ENCODE data around the gene AAGAB.
"Not testable (repeated sequence)": the region's sequence is repeated elsewhere in the genome, so short reads cannot be mapped to it uniquely, and the experiment has no call there.

The AAGAB gene

GRCh38 chr15:67256051-67256450, 1.6 kb upstream of the AAGAB start:
- no peak overlapping the region for H3K4me3 ChIP-seq (ENCODE audit: low read depth, low read length)
- H3K36me3 ChIP-seq: peaks cover 5% of the 10 kb centered on the region; the same call in 1 of the 2 replicates
- no peaks in the 10 kb centered on the region for H3K9me3 ChIP-seq (ENCODE audit: severe bottlenecking)
- no peaks in the 10 kb centered on the region for H3K27me3 ChIP-seq (ENCODE audit: insufficient read depth, low read depth, severe bottlenecking)
- TF ChIP-seq CTCF (IDR thresholded peaks at IDR 0.05; ENCODE audit: low read depth, low read length): no peak
- DNase-seq: no peak
- no peak overlapping the region for H3K27ac ChIP-seq

DNA sequence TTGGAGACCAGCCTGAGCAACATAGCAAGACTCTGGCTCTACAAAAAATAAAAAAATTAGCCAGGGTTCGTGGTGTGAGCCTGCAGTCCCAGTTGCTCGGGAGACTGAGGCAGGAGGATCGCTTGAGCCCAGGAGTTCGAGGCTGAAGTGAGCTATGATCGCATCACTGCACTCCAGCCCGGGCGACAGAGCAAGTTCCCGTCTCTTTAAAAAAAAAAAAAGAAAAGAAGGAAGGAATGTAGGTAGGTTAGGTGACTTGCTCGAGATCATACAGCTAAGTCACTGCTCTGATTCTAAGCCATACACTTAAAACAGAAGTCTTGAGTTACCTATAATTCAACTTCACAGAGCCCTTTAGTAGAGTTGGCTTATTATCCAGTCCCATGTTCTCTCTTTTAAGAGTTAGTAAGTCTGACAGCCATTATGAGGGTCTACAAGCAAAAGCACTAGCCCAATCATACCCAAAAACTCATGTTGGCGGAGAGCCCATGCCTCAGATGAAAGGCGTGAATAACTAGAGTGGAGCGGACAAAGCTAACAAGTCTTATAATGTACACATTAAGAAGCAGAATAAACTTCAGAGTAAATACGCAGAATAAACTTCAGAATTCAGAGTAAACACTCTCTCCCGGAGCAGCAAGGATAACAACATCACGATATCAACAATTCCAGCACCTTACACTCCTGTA, 768 bp downstream of the AAGAB start:
- no peak for DNase-seq
- Histone ChIP-seq H3K4me3 (ENCODE audit: low read depth, low read length) (peak overlapping the region; percentile 84), H3K27ac (peak overlapping the region; percentile 93), H3K27me3 (ENCODE audit: insufficient read depth, low read depth, severe bottlenecking) (no peaks in the 10 kb centered on the region), H3K9me3 (ENCODE audit: severe bottlenecking) (no peaks in the 10 kb centered on the region), H3K36me3 (peaks cover 7% of the 10 kb centered on the region; the same call in 1 of the 2 replicates)
- no peak for TF ChIP-seq CTCF (IDR thresholded peaks at IDR 0.05; ENCODE audit: low read depth, low read length)

- no peak for DNase-seq
- Histone ChIP-seq H3K4me3 (ENCODE audit: low read depth, low read length) (no peak overlapping the region), H3K9me3 (ENCODE audit: severe bottlenecking) (no peaks in the 10 kb centered on the region), H3K36me3 (peaks cover 7% of the 10 kb centered on the region), H3K27me3 (ENCODE audit: insufficient read depth, low read depth, severe bottlenecking) (no peaks in the 10 kb centered on the region), H3K27ac (no peak overlapping the region)
- no peak for TF ChIP-seq CTCF (IDR thresholded peaks at IDR 0.05; ENCODE audit: low read depth, low read length)
Observed at GRCh38 chr15:67253101-67253500, 1.4 kb downstream of the AAGAB start.

- no peak overlapping the region for H3K27ac ChIP-seq
- no peak overlapping the region for H3K4me3 ChIP-seq (ENCODE audit: low read depth, low read length)
- no peaks in the 10 kb centered on the region for H3K27me3 ChIP-seq (ENCODE audit: insufficient read depth, low read depth, severe bottlenecking)
- DNase-seq: no peak
- no peak for TF ChIP-seq CTCF (IDR thresholded peaks at IDR 0.05; ENCODE audit: low read depth, low read length)
- no peaks in the 10 kb centered on the region for H3K9me3 ChIP-seq (ENCODE audit: severe bottlenecking)
- H3K36me3 ChIP-seq: peaks cover 12% of the 10 kb centered on the region
Observed at GRCh38 chr15:67251318-67251717, 3.1 kb downstream of the AAGAB start.

DNA sequence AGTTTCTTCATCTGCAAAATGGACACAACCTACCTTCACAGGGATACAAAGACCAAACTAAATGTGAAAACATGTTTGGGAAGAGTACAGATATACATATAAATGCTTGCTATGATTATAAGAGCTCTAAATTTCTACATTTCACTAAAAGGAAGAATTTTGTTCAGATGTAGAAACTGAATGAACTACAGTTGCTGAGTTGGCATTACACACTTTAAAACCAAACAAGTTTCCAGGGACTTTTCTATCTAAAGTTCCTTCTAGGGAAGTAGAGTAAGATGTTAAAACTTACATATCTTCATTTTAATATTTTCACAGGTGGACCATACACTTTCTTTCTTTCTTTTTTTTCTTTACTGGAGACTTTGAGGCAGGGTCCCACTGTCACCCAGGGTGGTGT, 4.6 kb downstream of the AAGAB start:
- no peak overlapping the region for H3K4me3 ChIP-seq (ENCODE audit: low read depth, low read length)
- DNase-seq: no peak
- no peaks in the 10 kb centered on the region for H3K9me3 ChIP-seq (ENCODE audit: severe bottlenecking)
- H3K27ac ChIP-seq: no peak overlapping the region
- H3K36me3 ChIP-seq: peaks cover 12% of the 10 kb centered on the region
- H3K27me3 ChIP-seq (ENCODE audit: insufficient read depth, low read depth, severe bottlenecking): no peaks in the 10 kb centered on the region
- no peak for TF ChIP-seq CTCF (IDR thresholded peaks at IDR 0.05; ENCODE audit: low read depth, low read length)

DNA sequence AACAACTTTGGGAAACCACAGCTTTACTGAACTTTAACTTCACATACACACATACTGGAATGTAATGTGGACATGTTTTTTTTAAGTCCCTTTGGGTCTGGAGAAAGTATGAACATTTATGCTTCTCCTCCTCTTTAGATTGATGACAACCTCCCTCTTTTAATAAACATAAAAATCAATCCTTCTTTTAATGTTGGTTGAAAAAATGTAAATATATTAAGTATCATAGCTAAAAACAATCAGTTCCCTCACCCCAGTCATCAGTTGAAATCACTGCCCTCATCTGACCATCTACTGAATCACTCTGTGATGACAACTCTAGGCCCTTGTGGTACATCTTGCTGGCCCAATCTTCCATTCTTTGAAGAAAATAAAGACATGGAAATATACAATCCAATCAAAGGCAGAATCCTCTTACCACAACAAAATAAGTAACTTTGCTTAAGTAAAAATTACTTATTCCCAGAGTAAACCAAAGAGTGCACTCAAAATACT, 6.4 kb downstream of the AAGAB start:
- H3K36me3 ChIP-seq: peaks cover 10% of the 10 kb centered on the region
- no peak for TF ChIP-seq CTCF (IDR thresholded peaks at IDR 0.05; ENCODE audit: low read depth, low read length)

DNA sequence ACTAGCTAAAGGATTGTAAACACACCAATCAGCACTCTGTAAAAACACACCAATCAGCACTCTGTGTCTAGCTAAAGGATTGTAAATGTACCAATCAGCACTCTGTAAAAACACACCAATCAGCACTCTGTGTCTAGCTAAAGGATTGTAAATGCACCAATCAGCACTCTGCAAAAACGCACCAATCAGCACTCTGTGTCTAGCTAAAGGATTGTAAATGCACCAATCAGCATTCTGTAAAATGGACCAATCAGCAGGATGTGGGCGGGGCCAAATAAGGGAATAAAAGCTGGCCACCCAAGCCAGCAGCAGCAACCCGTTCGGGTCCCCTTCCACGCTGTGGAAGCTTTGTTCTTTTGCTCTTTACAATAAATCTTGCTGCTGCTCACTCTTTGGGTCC, 7.9 kb downstream of the AAGAB start:
- H3K9me3 ChIP-seq (ENCODE audit: severe bottlenecking); H3K36me3 ChIP-seq; H3K4me3 ChIP-seq (ENCODE audit: low read depth, low read length); H3K27me3 ChIP-seq (ENCODE audit: insufficient read depth, low read depth, severe bottlenecking); DNase-seq; H3K27ac ChIP-seq: not testable (repeated sequence)

More for the DNA sequence above, 6.4 kb downstream of the AAGAB start:
- DNase-seq: no peak
- H3K4me3 ChIP-seq (ENCODE audit: low read depth, low read length): no peak overlapping the region
- no peak overlapping the region for H3K27ac ChIP-seq
- no peaks in the 10 kb centered on the region for H3K9me3 ChIP-seq (ENCODE audit: severe bottlenecking)
- no peaks in the 10 kb centered on the region for H3K27me3 ChIP-seq (ENCODE audit: insufficient read depth, low read depth, severe bottlenecking)
